SW 1271 (cell line): ENCODE measurements around the gene CHMP1B.

Experiments
- DNase-seq, 2 experiments: peaks; one replicate each; lab custom pipeline; 2025; lab: John Stamatoyannopoulos, UW

Gene CHMP1B

GRCh38 chr18:11851146-11851805 lies at the start of gene CHMP1B:
CHMP1B (plus strand) TSS chr18:11851413; CDS start chr18:11851512, 99 bp downstream.
- DNase-seq: peak; percentile 72 to 85

GRCh38 chr18:11801573-11801972 lies 49.6 kb upstream of the CHMP1B start:
- no peak for DNase-seq

GRCh38 chr18:11802158-11802557 lies 49.1 kb upstream of the CHMP1B start:
- no peak for DNase-seq

GRCh38 chr18:11802586-11802985 lies 48.6 kb upstream of the CHMP1B start:
- DNase-seq: no peak

GRCh38 chr18:11807233-11807632 lies 44.0 kb upstream of the CHMP1B start:
- no peak for DNase-seq

- DNase-seq: no peak
These were observed 43.0 kb upstream of the CHMP1B start for GRCh38 chr18:11808001-11808855.

GRCh38 chr18:11809895-11810294 lies 41.3 kb upstream of the CHMP1B start:
- DNase-seq: no peak

GRCh38 chr18:11810379-11810778 lies 40.8 kb upstream of the CHMP1B start:
- DNase-seq: no peak

GRCh38 chr18:11811009-11811408 lies 40.2 kb upstream of the CHMP1B start:
- DNase-seq: no peak

- no peak for DNase-seq
These were observed 34.0 kb upstream of the CHMP1B start for GRCh38 chr18:11817229-11817628.

- no peak for DNase-seq
These were observed 32.6 kb upstream of the CHMP1B start for GRCh38 chr18:11818486-11819203.

- no peak for DNase-seq
These were observed 31.3 kb upstream of the CHMP1B start for GRCh38 chr18:11819938-11820337.

GRCh38 chr18:11820697-11821096 lies 30.5 kb upstream of the CHMP1B start:
- DNase-seq: no peak

GRCh38 chr18:11821208-11821607 lies 30.0 kb upstream of the CHMP1B start:
- DNase-seq: no peak

GRCh38 chr18:11821643-11822237 lies 29.5 kb upstream of the CHMP1B start:
- DNase-seq: no peak

GRCh38 chr18:11823545-11823944 lies 27.7 kb upstream of the CHMP1B start:
- DNase-seq: no peak

- no peak for DNase-seq
These were observed 24.4 kb upstream of the CHMP1B start for GRCh38 chr18:11826836-11827235.

GRCh38 chr18:11828786-11829432 lies 22.3 kb upstream of the CHMP1B start:
- DNase-seq: no peak

- no peak for DNase-seq
These were observed 20.6 kb upstream of the CHMP1B start for GRCh38 chr18:11830585-11830984.

GRCh38 chr18:11831921-11832320 lies 19.3 kb upstream of the CHMP1B start:
- no peak for DNase-seq

GRCh38 chr18:11834772-11835171 lies 16.4 kb upstream of the CHMP1B start:
- DNase-seq: no peak

GRCh38 chr18:11839556-11839955 lies 11.7 kb upstream of the CHMP1B start:
- DNase-seq: no peak
